OCI-LY1 (cell line): Measurements from ENCODE around the gene GSC2.

Experiments used
- EZH2 ChIP-seq: fragments of 200-600 bp; sonication (generic), shearing (Covaris generic); IDR thresholded peaks from 2 replicates; pipeline ENCODE4 v1.8.0; 2017; ENCODE audit warnings: borderline replicate concordance, mixed run types, mild to moderate bottlenecking, antibody characterized with exemption, low read length, moderate library complexity, mixed read lengths
- TF ChIP-seq, protein P1 (sequence below): fragments of 200-600 bp; sonication (generic), shearing (Covaris generic); IDR thresholded peaks from 2 replicates; pipeline ENCODE4 v1.5.1; 2017; ENCODE audit warnings: mild to moderate bottlenecking, antibody characterized with exemption, low read length, moderate library complexity, mixed read lengths

- TF ChIP-seq, protein P1, sequence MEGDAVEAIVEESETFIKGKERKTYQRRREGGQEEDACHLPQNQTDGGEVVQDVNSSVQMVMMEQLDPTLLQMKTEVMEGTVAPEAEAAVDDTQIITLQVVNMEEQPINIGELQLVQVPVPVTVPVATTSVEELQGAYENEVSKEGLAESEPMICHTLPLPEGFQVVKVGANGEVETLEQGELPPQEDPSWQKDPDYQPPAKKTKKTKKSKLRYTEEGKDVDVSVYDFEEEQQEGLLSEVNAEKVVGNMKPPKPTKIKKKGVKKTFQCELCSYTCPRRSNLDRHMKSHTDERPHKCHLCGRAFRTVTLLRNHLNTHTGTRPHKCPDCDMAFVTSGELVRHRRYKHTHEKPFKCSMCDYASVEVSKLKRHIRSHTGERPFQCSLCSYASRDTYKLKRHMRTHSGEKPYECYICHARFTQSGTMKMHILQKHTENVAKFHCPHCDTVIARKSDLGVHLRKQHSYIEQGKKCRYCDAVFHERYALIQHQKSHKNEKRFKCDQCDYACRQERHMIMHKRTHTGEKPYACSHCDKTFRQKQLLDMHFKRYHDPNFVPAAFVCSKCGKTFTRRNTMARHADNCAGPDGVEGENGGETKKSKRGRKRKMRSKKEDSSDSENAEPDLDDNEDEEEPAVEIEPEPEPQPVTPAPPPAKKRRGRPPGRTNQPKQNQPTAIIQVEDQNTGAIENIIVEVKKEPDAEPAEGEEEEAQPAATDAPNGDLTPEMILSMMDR = no peak
- TF ChIP-seq EZH2 = no peak
Observed at GRCh38 chr22:19128946-19129727, 21.0 kb downstream of the GSC2 start.
